ENCODE results near the gene ZBTB16. TPM values are rescaled to one million over a fixed set of nuclear protein-coding genes. Genes with fewer than 3 reads are reported as not detected.

The ZBTB16 gene
- total and polyA plus RNA-seq, 2 donors (not counting 3 experiments of a cell fraction or from before 2014, with no cell fraction given), result 9.8 to 20.3 TPM

DNA sequence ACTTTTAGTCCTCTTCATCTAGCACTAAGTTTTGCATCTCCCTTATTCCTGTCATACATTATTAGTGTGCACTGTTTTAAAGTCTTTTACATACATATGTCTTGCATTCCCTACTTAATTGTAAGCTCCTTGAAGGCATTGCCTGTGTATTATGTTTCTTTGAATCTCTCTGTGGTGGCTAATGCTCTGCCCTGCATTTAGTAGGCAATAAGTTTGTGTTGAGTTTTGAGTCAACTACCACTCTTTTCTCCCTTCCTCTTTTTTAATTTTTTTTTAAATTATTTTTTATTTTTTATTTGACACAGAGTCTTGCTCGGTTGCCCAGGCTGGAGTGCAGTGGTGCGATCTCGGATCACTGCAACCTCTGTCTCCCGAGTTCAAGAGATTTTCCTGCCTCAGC, 78.9 kb downstream of the ZBTB16 start:
- Histone ChIP-seq H3K27me3 (ENCODE audit: control insufficient read depth in 2 of 2, insufficient read depth in 2 of 2, low read length in 2 of 2) (no peaks in the 10 kb centered on the region), H3K79me2 (ENCODE audit: control insufficient read depth, insufficient read depth, low read length) (no peaks in the 10 kb centered on the region), H3K4me2 (ENCODE audit: insufficient read depth, low read length) (no peak overlapping the region), H3K27ac (ENCODE audit: insufficient read depth, low read depth, low read length) (no peak overlapping the region), H3K9ac (replicated peaks; ENCODE audit: extremely low read depth, insufficient read depth, low read length) (no peak overlapping the region), H3K4me3 (replicated peaks in 1 of 3; ENCODE audit: insufficient read depth in 1 of 3, low read depth in 1 of 3, low read length in 3 of 3) (no peak overlapping the region), H2AFZ (ENCODE audit: low read depth, low read length) (no peak overlapping the region), H3K9me3 (replicated peaks; ENCODE audit: control insufficient read depth, insufficient read depth, low read length) (no peaks in the 10 kb centered on the region), H4K20me1 (replicated peaks; ENCODE audit: control insufficient read depth, extremely low read depth, insufficient read depth, low read length) (no peaks in the 10 kb centered on the region), H3K4me1 (ENCODE audit: control insufficient read depth, extremely low read depth, insufficient read depth, low read length) (peaks cover 53% of the 10 kb centered on the region), H3K9me1 (replicated peaks; ENCODE audit: control insufficient read depth, extremely low read depth, insufficient read depth, low read length) (no peaks in the 10 kb centered on the region), H3K36me3 (ENCODE audit: control insufficient read depth in 2 of 2, extremely low read depth in 1 of 2, insufficient read depth in 2 of 2, low read length in 2 of 2) (no peaks in the 10 kb centered on the region)
- ChIA-PET CTCF (interaction anchor here (0.7 to 2.6 kb wide), 3 partner anchors 9 to 42 kb away, joined by 3 to 7 read pairs (median 4); no protein-coding TSS in a partner anchor), POLR2A (no interaction called here)
- no peak for FAIRE-seq
- no peak for DNase-seq (ENCODE audit: low read depth, low spot score)
- dilution Hi-C loops (cut with MboI; ENCODE audit: extremely low pct_ligation_motif_present, low sequenced_read_pairs), result no loop called here
- intact Hi-C loops (cut with micrococcal nuclease), result loop anchor here (2.0 kb wide), 2 partner anchors 28 to 58 kb away; no protein-coding TSS in a partner anchor
- BruUV-seq (replicated peaks), result no TSS peak
- TF ChIP-seq POLR2A (IDR thresholded peaks at IDR 0.05; ENCODE audit: low read depth, low read length) (no peak), JUN (IDR thresholded peaks at IDR 0.05; ENCODE audit: borderline replicate concordance, insufficient read depth, insufficient read length, low read depth) (no peak), GATA2 (IDR thresholded peaks at IDR 0.05; ENCODE audit: insufficient read depth, insufficient read length, low read depth, low read length) (no peak), MYC (IDR thresholded peaks at IDR 0.05; ENCODE audit: low read depth, low read length) (no peak), EZH2 (IDR thresholded peaks at IDR 0.05; ENCODE audit: borderline replicate concordance, low read depth, low read length, severe bottlenecking) (no peak), POLR2AphosphoS5 (IDR thresholded peaks at IDR 0.05; ENCODE audit: insufficient read depth, low read depth, low read length) (no peak), FOS (IDR thresholded peaks at IDR 0.05; ENCODE audit: borderline replicate concordance, insufficient read depth, low read length) (no peak)
- TF ChIP-seq, protein P1, sequence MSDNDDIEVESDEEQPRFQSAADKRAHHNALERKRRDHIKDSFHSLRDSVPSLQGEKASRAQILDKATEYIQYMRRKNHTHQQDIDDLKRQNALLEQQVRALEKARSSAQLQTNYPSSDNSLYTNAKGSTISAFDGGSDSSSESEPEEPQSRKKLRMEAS (IDR thresholded peaks at IDR 0.05; ENCODE audit: insufficient read depth, insufficient read length), result no peak
- TF ChIP-seq, protein P2, sequence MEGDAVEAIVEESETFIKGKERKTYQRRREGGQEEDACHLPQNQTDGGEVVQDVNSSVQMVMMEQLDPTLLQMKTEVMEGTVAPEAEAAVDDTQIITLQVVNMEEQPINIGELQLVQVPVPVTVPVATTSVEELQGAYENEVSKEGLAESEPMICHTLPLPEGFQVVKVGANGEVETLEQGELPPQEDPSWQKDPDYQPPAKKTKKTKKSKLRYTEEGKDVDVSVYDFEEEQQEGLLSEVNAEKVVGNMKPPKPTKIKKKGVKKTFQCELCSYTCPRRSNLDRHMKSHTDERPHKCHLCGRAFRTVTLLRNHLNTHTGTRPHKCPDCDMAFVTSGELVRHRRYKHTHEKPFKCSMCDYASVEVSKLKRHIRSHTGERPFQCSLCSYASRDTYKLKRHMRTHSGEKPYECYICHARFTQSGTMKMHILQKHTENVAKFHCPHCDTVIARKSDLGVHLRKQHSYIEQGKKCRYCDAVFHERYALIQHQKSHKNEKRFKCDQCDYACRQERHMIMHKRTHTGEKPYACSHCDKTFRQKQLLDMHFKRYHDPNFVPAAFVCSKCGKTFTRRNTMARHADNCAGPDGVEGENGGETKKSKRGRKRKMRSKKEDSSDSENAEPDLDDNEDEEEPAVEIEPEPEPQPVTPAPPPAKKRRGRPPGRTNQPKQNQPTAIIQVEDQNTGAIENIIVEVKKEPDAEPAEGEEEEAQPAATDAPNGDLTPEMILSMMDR (IDR thresholded peaks at IDR 0.05; ENCODE audit: extremely low read depth in 1 of 2, insufficient read depth in 1 of 2, low read depth in 1 of 2, low read length in 2 of 2), result no peak

Data from endothelial cell of umbilical vein (primary cell).